Umbilical cord (tissue), 2 donors: ENCODE results near the gene MS4A12. TPM values are rescaled to one million over a fixed set of nuclear protein-coding genes. Genes with fewer than 3 reads are reported as not detected.
A peak's percentile ranks its signal among the peaks of the same experiment; 100 is the strongest.
"Not testable (repeated sequence)": the region's sequence is repeated elsewhere in the genome, so short reads cannot be mapped to it uniquely, and the experiment has no call there.

Source experiments
- DNase-seq: peaks from one replicate; pipeline ENCODE4 v3.0.0-alpha.2; 2015; ENCODE audit warnings: low spot score
- total RNA-seq: library from RNA; depleted of rRNA; stranded (reverse); fragments of >200 nt; gene quantifications from one replicate; pipeline ENCODE4 v1.2.3, GENCODE V29; 2014; ENCODE audit warnings: low replicate concordance; ENCODE audit not compliant: insufficient read depth

The MS4A12 gene, protein sequence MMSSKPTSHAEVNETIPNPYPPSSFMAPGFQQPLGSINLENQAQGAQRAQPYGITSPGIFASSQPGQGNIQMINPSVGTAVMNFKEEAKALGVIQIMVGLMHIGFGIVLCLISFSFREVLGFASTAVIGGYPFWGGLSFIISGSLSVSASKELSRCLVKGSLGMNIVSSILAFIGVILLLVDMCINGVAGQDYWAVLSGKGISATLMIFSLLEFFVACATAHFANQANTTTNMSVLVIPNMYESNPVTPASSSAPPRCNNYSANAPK
- not detected for total RNA-seq

DNA sequence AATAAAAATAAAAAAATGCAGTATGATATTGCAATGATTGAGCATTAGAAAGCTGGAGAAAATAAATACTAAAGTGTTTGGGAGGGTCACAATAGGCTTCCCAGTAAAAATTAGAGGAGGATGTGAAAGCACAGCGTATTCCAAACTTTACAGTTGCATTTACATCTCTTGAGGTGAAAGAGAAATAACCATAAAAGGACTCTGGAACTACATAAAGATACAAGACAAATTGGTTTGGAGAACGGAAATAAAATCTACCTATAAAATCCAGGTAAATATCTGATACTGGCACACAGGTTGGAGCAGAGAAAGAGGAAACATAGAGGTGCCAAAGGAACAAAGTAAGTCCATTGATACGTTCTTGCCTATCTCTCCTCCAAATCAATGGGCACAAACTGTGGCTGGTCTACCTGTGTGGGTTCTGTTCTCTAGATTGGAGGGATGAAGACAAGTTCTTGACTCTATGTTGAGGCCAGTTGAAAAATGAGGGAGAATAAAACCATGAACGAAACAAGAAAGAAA is at the start of gene MS4A12:
Gene MS4A12, plus strand, starts transcription at position 291 of the 522 bp plus-strand sequence. CDS start 4,541 bp downstream, outside the sequence.
- DNase-seq = no peak

DNA sequence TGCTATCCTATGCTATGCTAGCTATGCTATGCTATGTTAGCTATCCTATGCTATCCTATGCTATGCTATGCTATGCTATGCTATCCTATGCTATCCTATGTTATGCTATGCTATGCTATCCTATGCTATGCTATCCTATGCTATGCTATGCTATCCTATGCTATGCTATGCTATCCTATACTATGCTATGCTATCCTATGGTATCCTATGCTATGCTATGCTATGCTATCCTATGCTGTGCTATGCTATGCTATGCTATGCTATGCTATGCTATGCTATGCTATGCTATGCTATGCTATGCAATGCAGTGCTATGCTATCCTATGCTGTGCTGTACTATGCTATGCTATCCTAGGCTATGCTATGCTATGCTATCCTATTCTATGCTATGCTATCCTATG is 45.5 kb upstream of the MS4A12 start:
- DNase-seq = no peak

DNA sequence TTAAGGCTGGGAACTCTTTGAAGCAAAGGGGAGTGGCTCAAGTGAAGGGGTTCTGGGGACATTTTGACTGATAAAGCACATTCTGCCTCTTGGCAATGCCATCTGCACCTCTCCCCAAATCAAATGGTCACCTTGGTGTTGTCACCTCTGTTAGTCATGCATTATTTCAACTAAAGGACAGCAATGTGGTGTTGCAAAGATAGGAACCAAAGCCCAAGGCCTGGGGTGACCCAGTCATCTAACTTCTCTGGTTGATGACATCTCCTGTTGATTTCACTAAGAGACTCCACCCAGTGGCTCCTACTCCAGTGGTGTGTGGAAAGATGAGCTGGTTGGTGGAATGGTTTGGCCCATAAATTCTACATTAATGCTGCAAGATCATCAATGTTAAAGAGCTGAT is 44.7 kb upstream of the MS4A12 start:
- no peak for DNase-seq

DNA sequence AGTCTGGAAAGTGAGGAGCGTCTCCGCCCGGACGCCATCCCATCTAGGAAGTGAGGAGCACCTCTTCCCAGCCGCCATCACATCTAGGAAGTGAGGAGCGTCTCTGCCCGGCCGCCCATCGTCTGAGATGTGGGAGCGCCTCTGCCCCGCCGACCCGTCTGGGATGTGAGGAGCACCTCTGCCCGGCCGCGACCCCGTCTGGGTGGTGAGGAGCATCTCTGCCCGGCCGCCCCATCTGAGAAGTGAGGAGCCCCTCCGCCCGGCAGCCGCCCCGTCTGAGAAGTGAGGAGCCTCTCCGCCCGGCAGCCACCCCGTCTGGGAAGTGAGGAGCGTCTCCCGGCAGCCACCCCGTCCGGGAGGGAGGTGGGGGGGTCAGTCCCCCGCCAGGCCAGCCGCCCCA is 41.4 kb upstream of the MS4A12 start:
- DNase-seq = not testable (repeated sequence)

DNA sequence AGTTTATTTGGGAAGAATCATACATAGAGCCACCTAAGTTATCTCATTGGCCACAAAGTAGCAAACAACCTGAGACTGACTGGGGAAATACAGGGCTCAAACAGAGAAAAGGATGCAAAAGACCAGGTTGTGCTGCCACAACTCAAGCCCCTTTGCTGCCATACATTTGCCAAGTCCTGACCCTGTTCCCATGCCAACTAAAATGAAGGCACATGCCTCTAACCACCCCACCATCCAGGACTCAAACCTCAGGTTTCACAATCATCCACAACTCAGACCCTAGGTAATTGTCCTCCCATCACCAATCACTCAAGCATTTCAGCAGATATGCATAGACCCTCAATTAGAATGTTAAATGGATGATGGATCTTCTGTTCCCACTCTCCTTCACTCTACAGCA is 38.4 kb upstream of the MS4A12 start:
- no peak for DNase-seq

DNA sequence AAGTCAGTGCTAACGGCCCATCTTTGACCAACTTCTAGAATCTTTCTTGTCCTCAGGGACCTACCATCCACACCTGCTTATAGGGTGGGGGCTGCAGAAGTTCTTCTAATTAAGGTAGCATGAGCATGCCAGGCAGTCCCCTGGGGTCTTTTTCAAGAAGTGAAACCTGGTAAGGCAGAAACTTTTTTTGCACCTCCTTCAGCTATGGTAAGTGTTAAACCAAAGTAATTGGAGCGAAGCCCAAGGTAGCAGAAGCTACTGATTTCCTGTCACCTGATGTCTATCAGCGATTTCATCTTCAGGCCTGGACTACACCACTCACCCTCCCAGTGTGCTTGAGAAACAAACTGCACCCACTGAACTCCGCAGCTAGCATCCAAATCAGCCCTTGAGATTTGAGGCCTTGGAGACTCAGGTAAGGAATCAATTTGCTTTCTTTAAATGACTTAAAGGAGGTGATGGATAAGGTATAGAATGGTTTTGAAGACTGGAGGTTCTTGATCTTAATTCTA is 37.0 kb upstream of the MS4A12 start, which contains the start of gene MS4A1:
Gene MS4A1, plus strand, starts transcription at position 317 of the 512 bp plus-strand sequence. CDS start 6,528 bp downstream, outside the sequence.
- DNase-seq = no peak

DNA sequence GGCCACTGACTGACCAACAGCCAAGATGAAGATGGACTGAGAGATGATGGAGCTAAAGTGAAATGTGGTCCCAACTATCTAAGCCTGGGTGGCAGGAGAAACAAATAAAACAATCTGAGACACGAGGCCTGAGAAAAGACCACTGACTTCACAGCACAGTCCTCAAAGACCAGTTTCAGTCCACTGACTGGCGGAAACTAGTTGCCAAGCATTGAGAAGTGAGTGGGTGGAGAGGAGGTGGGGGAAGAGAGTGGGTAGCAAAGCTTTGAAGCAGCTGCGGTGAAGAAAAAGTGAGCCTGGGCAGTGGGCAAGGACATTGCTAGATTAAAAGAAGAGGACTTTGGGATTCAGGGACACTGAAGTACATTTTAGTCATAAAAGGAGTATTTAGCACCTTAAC is 35.0 kb upstream of the MS4A12 start:
- DNase-seq = no peak

DNA sequence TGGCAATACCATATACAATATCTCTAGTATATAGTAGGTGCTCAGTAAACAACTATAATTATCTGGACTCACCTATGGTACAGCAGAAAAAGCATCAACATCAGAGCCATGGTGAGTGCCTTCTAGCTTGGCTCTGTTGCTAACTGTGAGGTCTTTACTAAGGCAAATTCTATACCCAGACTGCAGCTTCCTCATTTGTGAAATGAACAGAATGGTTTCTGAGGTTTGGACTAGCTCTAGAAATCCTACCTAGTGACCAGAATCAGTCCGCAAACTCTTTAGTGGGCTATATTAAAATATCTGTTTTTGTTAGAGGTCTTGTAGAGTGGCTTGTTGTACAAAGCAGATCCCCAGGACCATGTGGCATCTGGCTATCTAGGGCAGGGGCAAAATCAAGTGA is 33.2 kb upstream of the MS4A12 start:
- DNase-seq = no peak

DNA sequence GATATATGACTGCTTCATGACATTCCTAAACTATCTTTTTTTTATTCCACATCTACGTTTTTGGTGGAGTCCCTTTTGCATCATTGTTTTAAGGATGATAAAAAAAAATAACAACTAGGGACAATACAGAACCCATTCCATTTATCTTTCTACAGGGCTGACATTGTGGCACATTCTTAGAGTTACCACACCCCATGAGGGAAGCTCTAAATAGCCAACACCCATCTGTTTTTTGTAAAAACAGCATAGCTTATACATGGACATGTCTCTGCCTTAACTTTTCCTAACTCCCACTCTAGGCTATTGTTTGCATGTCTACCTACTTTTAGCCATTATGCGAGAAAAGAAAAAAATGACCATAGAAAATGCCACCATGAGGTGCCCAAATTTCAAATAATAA is 23.7 kb upstream of the MS4A12 start:
- no peak for DNase-seq

DNA sequence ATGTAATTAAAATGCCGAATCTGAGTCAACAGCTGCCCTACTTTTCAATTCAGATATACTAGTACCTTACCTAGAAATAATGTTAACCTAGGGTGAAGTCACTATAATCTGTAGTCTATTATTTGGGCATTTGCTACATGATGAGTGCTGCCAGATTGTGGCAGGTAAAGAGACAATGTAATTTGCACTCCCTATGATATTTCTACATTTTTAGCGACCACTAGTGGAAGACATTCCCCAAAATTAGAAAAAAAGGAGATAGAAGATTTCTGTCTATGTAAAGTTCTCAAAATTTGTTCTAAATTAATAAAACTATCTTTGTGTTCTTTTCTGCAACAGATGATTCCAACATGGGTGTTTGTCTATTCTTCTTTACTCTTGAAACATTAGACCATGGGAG is 22.9 kb upstream of the MS4A12 start:
- DNase-seq = no peak

DNA sequence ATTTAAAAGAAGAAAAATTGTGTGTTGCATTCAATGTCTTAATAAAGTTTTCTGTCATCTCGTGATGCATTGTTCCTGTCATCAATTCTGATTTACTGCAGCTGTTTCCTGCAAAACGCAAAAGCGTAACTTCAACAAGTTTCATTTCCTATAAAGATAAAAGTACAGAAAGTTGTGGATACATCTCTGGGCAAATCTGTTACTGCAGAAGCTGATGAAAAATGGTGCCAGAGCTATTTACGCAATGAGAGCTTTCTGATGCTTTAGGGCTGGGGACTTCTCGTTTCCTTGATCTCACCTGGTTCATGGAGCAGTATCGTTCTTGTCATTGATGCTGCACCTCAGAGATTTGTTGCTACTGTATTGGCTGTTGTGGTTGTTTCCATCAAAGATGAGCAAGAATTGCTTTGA is 15.5 kb upstream of the MS4A12 start:
- DNase-seq = peak; percentile 13

DNA sequence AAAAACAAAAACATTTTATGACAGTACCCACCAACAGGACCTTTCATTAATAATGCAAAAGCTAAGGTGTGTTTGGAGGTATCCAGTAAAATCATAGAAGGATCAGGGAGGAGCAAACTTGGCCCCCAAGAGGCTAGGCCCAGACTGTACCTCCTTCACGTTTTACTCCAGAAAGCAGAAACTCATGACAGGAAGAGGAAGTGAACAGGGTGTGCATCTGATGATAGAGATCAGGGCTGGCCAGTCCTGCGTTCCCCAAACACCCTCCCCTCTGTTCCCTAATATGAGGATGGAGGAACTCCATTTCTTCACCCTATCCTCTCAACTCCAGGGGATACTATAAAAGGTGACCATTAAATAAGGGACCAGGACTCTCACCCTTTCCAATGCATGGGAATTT is 10.2 kb upstream of the MS4A12 start:
- no peak for DNase-seq

DNA sequence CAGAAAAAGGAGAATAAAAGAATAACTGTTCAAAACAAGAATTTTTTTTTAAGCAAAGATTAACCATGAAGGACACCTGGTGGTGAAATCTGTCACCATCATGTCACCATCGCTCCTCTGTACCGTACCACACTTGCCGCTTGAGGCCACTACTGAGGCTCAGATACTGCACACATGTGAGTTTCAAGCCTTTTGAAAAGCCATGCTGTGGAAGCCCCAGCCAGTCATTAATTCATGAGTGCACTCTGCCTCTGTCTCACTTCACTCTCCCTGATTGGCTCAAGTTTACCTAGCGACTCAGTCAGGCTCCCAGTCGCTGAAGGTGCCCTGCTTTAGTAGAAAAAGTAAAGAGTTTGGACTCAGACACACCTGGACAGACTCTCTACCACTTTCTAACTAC is 6.6 kb upstream of the MS4A12 start:
- no peak for DNase-seq

DNA sequence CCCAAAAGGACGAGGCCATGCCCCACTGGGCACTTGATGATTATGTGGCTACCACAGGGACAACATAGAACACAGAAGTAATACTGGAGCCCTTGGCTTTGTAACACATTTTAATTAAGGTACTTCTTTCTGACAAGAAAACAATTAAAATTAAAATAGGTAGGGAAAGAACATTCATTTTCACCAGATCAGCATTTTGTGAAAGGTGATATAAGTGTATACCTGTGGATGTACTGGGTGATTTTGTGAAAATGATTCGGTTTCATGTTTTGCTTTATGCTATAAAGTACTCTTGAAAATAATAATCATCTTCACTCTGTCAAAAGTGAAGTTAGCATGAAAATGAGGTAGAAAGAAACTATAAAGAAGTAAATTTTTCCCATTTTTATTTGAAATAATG is 876 bp downstream of the MS4A12 start:
- no peak for DNase-seq

DNA sequence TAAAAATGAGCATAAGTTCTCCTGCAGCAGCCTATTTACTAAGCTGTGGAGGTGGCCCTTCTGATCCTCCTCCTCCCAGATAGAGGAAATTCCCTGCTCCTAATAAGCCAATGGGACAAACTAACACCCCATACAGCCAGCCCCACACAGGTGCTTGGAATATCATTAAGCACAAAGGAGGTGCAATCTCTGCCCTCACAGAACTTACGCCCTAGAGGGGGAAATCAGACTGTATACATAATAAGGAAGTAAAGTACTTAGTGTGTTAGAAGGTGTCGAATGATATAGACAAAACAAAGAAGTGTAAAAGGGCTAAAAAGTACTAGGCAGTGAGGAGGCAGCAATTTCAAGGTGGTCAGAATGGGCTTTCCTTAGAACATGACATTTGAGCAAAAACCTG is 5.8 kb downstream of the MS4A12 start:
- DNase-seq = no peak

DNA sequence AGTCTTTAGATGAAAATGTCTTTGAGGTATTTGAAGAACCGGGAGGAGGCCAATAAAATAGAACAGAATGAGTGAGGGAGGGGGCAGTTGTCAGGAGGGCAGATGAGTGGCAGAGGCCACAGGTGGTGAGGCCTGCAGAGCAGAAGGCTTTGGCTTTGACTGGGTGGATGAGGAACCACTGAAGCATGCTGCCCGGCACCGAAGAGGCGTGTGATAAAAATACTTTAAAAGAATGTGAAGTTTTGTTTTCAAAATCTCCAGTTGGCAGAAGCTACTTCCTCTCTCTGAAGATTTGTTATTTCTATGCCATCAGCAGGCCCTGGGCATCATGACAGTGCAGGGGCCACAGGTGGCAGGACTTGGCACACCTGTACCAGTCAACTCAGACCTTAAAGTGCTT is 6.3 kb downstream of the MS4A12 start:
- DNase-seq = peak; percentile 1

DNA sequence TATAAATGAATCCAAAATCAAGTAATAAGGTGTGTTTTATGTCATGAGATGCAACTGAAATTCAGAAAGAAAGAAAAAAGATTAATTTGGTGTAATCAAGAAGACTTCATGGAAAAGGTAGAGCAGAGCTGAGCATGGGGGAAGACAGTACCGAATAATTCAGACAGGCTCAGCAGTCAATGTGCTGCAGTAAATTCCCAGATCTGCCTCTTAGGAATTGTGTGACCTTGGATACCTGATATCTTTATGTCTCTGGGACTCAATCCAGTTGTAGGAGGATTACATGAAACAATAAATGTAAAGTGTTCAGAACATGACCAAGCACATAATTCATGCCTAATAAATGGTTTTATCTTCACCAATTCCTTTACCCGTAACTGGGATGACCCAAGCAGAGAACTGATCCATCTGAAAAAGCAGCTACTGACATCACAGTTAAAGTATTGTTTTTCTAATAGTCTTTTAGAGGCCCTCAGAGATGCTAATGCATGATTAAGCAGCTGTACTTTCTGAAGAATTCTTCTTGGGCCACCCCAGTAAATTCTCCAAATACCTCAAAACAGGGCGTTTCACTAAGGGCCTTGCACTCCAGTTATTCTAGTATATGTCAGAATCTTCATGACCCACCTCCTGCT is 7.8 kb downstream of the MS4A12 start:
- no peak for DNase-seq

DNA sequence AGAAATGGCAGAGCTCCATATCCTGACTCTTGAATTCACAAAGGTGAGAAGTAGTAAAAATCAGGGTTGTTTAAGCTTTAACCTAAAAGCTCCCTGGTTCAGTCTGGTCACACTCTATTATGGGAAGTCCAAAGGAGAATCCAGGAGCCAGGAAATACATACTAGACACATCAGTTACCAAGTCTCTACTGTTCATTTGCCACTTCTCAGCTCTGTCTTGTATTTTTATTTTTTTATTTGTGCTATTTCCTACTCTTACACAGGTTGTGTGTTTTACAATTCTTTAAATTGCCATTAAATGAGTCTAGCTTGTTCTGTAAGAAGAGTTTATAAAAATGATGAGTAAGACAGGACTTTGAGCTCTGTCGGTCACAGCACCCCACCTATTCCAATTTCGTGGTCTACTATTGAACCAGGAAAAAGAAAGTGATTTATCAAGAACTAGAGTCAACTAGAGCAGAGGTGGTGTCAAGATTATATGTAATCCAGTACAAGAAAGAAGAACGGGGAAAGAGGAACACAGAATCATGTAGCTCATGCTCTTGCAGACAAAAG is 9.7 kb downstream of the MS4A12 start:
- DNase-seq = no peak

DNA sequence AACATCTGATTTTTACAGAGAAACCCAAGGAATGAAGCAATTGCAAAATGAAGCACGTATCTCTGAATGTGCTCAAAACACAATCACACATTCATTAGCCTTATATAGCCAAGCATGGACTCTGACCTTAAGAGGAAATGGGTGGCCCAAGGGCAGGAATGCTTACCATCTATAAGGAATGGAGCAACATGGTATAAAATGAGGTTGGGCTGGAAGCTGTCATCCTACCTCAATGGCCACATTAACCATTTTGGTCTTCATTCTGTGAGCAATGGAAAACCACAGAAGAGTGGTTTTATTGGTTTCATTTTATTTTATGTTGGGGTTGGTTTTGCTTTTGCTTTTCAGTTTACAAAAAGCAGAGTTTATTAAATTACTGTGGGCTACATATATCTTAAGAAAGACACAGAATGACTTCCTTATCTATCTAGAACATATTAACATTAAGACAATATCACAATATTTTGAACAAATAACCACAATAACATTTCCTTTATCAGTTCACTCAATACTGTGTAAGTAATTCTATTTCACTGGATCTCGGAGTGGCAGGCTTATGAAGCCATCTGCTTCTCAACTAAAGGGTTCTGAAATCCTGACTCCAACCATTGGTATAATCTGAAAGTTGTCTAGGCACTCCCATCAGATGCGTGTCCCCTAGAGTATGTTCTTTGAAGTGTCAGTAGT is 11.8 kb downstream of the MS4A12 start:
- no peak for DNase-seq

DNA sequence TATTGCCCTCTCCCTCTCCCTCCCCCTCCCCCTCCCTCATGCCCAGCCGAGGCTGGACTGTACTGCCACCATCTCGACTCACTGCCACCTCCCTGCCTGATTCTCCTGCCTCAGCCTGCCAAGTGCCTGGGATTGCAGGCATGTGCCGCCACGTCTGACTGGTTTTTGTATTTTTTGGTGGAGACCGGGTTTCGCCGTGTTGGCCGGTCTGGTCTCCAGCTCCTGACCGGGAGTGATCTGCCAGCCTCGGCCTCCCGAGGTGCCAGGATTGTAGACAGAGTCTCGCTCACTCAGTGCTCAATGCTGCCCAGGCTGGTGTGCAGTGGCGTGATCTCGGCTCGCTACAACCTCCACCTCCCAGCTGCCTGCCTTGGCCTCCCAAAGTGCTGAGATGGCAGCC is 17.0 kb downstream of the MS4A12 start:
- not testable (repeated sequence) for DNase-seq

DNA sequence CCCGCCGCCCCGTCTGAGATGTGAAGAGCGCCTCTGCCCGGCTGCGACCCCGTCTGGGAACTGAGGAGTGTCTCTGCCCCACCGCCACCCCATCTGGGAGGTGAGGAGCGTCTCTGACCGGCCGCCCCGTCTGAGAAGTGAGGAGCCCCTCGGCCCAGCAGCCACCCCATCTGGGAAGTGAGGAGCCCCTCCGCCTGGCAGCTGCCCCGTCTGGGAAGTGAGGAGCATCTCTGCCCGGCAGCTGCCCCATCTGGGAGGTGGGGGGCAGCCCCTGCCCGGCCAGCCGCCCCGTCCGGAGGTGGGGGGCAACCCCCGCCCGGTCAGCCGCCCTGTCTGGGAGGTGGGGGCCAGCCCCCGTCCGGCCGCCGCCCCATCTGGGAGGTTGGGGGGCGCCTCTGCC is 17.6 kb downstream of the MS4A12 start:
- not testable (repeated sequence) for DNase-seq

DNA sequence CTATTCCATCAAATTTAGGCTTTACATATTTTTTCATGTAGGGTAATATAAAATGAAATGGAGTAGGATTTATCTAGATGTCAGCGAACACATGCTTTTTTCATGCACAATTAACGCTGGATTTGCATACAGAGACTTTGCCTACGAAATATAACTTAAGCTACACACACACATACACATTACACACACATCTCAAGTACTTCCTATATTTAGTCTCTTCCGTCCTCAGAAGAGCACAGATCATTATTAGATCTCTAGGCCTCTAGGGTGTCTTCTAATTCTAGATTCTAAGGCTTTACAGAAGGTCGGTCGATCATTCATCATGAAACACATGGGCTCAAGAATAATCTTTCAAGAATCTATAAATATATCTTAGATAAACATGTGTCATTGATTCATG is 18.8 kb downstream of the MS4A12 start:
- DNase-seq = no peak
